ENCODE data around the gene INTS11.

The INTS11 gene

GRCh38 chr1:1309251-1310108 is 15.0 kb downstream of the INTS11 start:
- TF ChIP-seq CTCF (IDR thresholded peaks at IDR 0.05; ENCODE audit: low read depth, low read length): no peak
- H3K4me3 ChIP-seq (ENCODE audit: low read depth, low read length): peak overlapping the region; percentile 53
- in situ Hi-C loops (cut with HindIII; ENCODE audit: low sequenced_read_pairs): no loop called here
- no peak for DNase-seq (ENCODE audit: low read depth, low spot score)

- H3K4me3 ChIP-seq (ENCODE audit: low read depth, low read length): peak overlapping the region; percentile 53
- no peak for TF ChIP-seq CTCF (IDR thresholded peaks at IDR 0.05; ENCODE audit: low read depth, low read length)
- in situ Hi-C loops (cut with HindIII; ENCODE audit: low sequenced_read_pairs): no loop called here
- DNase-seq (ENCODE audit: low read depth, low spot score): no peak
Observed at GRCh38 chr1:1308756-1309250, 15.7 kb downstream of the INTS11 start.

- TF ChIP-seq CTCF (IDR thresholded peaks at IDR 0.05; ENCODE audit: low read depth, low read length): no peak
- in situ Hi-C loops (cut with HindIII; ENCODE audit: low sequenced_read_pairs): no loop called here
- peak; percentile 95 for DNase-seq (ENCODE audit: low read depth, low spot score)
- peak within 1 kb of the TSS; percentile 69 for H3K4me3 ChIP-seq (ENCODE audit: low read depth, low read length)
Observed at GRCh38 chr1:1307923-1308755, 16.3 kb downstream of the INTS11 start, which contains the start of the genes ACAP3 and PUSL1. ACAP3 (minus strand) TSS chr1:1307930; CDS start chr1:1307815, 115 bp downstream. PUSL1 (plus strand) TSS chr1:1308597; CDS start chr1:1308644, 47 bp downstream.

GRCh38 chr1:1307261-1307922 is 17.1 kb downstream of the INTS11 start:
- DNase-seq (ENCODE audit: low read depth, low spot score): no peak
- in situ Hi-C loops (cut with HindIII; ENCODE audit: low sequenced_read_pairs): no loop called here
- peak overlapping the region; percentile 69 for H3K4me3 ChIP-seq (ENCODE audit: low read depth, low read length)
- TF ChIP-seq CTCF (IDR thresholded peaks at IDR 0.05; ENCODE audit: low read depth, low read length): no peak

GRCh38 chr1:1306661-1307260 is 17.7 kb downstream of the INTS11 start:
- no peak for TF ChIP-seq CTCF (IDR thresholded peaks at IDR 0.05; ENCODE audit: low read depth, low read length)
- DNase-seq (ENCODE audit: low read depth, low spot score): no peak
- H3K4me3 ChIP-seq (ENCODE audit: low read depth, low read length): peak overlapping the region; percentile 69
- in situ Hi-C loops (cut with HindIII; ENCODE audit: low sequenced_read_pairs): no loop called here
